HUES64 (cell line): ENCODE measurements around the gene NTM.

Experiments
- H3K27ac ChIP-seq: 2 replicates; pipeline ENCODE4 v1.7.0; 2013; ENCODE audit warnings: low read depth, low read length, inconsistent platforms
- H3K27me3 ChIP-seq: 2 replicates; pipeline ENCODE4 v1.6.1; 2013; ENCODE audit warnings: mild to moderate bottlenecking, low read length; ENCODE audit not compliant: insufficient read depth
- H3K36me3 ChIP-seq: 2 replicates; pipeline ENCODE4 v1.6.1; 2013; ENCODE audit warnings: mild to moderate bottlenecking, low read length; ENCODE audit not compliant: insufficient read depth
- H3K4me1 ChIP-seq: 2 replicates; pipeline ENCODE4 v1.6.1; 2013; ENCODE audit warnings: mild to moderate bottlenecking, low read length, moderate library complexity; ENCODE audit not compliant: insufficient read depth
- H3K4me3 ChIP-seq: 2 replicates; pipeline ENCODE4 v1.5.1; 2013; ENCODE audit warnings: mild to moderate bottlenecking, low read length, moderate library complexity
- H3K9ac ChIP-seq: 2 replicates; pipeline ENCODE4 v1.6.1; 2013; ENCODE audit warnings: mild to moderate bottlenecking, low read depth, low read length
- H3K9me3 ChIP-seq: 2 replicates; pipeline ENCODE4 v1.6.1; 2013; ENCODE audit warnings: low read depth, low read length; ENCODE audit not compliant: insufficient read depth
- WGBS: fragments of 150-250, 120-280 bp; methylation state at CpG from one replicate; pipeline ENCODE4 v1.1.7; 2013; ENCODE audit warnings: missing lambda C conversion rate; 5-methylcytosine and 5-hydroxymethylcytosine counted together

Gene NTM

DNA sequence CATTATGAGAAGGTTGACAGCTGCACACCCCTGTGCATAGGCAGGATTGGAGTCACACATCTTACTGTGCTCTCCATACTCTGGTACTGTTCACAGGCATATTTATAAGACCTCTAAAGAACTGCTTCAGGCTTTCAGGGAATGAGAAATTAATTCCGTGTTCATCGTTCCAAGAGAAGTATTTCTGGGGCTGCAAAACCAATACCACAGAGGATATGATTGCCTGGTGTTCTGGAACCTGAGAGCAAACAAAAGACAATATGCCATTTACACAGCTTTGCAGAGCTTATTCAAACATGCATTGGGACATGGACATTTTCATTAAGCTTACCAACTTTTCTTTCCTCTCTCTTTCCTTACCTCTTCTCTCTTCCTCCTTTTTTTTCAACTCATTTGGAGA lies 388.7 kb downstream of the NTM start:
- H3K27me3 ChIP-seq: no peaks in the 10 kb centered on the region
- WGBS: 98% methylated on average over 2 of the region's 2 CpGs
- H3K27ac ChIP-seq: no peak overlapping the region
- no peak overlapping the region for H3K9ac ChIP-seq
- no peaks in the 10 kb centered on the region for H3K4me1 ChIP-seq
- H3K36me3 ChIP-seq: no peaks in the 10 kb centered on the region
- H3K4me3 ChIP-seq: no peak overlapping the region
- H3K9me3 ChIP-seq: no peaks in the 10 kb centered on the region

- H3K4me3 ChIP-seq: no peak overlapping the region
- 68% methylated on average over 26 of the region's 26 CpGs for WGBS
These were observed 390.0 kb downstream of the NTM start for GRCh38 chr11:131760091-131761061.

GRCh38 chr11:131762346-131763110 lies 392.1 kb downstream of the NTM start:
- Histone ChIP-seq H3K4me3 (no peak overlapping the region), H3K27ac (no peak overlapping the region), H3K9ac (no peak overlapping the region), H3K27me3 (no peaks in the 10 kb centered on the region), H3K4me1 (no peaks in the 10 kb centered on the region), H3K9me3 (no peaks in the 10 kb centered on the region), H3K36me3 (no peaks in the 10 kb centered on the region)
- WGBS: 94% methylated on average over 17 of the region's 17 CpGs

More at GRCh38 chr11:131760091-131761061, 390.0 kb downstream of the NTM start:
- H3K4me1 ChIP-seq: no peaks in the 10 kb centered on the region
- no peak overlapping the region for H3K27ac ChIP-seq
- no peak overlapping the region for H3K9ac ChIP-seq
- no peaks in the 10 kb centered on the region for H3K36me3 ChIP-seq
- H3K27me3 ChIP-seq: no peaks in the 10 kb centered on the region
- no peaks in the 10 kb centered on the region for H3K9me3 ChIP-seq

GRCh38 chr11:131763193-131763890 lies 392.9 kb downstream of the NTM start:
- Histone ChIP-seq H3K27ac (no peak overlapping the region), H3K4me1 (no peaks in the 10 kb centered on the region), H3K9me3 (no peaks in the 10 kb centered on the region), H3K9ac (no peak overlapping the region), H3K27me3 (no peaks in the 10 kb centered on the region), H3K4me3 (no peak overlapping the region), H3K36me3 (no peaks in the 10 kb centered on the region)
- WGBS: 100% methylated on average over 1 of the region's 4 CpGs

DNA sequence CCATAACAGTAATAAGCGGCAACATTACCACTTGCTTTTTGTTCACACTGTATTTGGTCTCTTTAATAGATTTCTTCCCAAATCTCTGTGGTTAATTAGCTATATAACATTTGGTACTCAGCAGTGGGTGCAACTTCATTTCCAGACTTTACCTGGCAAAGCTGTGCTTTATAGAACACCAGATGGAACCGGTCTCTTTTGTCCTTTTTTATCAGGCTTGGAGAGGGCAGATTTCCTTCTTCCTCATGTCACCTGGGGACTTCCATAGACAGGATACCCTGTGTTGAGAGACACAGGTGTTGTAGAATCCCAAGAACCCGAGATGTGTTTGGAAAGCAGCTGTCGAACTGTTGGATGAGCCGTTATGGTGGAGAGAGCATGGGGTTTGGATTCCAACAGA lies 393.7 kb downstream of the NTM start:
- Histone ChIP-seq H3K4me3 (no peak overlapping the region), H3K27ac (no peak overlapping the region), H3K27me3 (no peaks in the 10 kb centered on the region), H3K9me3 (no peaks in the 10 kb centered on the region), H3K36me3 (no peaks in the 10 kb centered on the region), H3K4me1 (no peaks in the 10 kb centered on the region), H3K9ac (no peak overlapping the region)
- whole genome bisulfite sequencing: 97% methylated on average over 4 of the region's 5 CpGs

DNA sequence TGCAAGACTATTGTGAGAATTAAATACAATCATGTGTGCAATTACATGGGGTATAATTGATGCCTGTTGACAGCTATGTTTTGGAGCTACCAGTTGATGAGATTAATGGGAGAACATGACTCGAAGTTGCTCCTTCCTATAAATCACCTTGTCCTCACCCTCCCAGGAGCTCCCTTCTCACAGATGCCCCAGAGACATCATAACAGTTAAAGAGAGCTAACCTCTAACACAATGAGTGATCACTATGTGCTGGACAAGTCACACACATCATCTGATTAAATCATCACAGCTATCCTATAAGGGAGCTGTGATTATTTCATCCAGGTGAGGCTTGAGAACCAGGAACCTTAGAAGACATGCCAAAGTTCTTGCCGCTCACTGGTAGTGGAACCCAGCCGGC lies 394.2 kb downstream of the NTM start:
- no peaks in the 10 kb centered on the region for H3K9me3 ChIP-seq
- no peak overlapping the region for H3K27ac ChIP-seq
- no peak overlapping the region for H3K9ac ChIP-seq
- 80% methylated on average over 3 of the region's 3 CpGs for WGBS
- H3K36me3 ChIP-seq: no peaks in the 10 kb centered on the region
- no peak overlapping the region for H3K4me3 ChIP-seq
- H3K4me1 ChIP-seq: 0 out of 2 replicates have a peak, but pooled peaks cover 4% of the 10 kb centered on the region
- no peaks in the 10 kb centered on the region for H3K27me3 ChIP-seq

- WGBS: 87% methylated on average over 6 of the region's 7 CpGs
These were observed 396.2 kb downstream of the NTM start for GRCh38 chr11:131766637-131767036.

DNA sequence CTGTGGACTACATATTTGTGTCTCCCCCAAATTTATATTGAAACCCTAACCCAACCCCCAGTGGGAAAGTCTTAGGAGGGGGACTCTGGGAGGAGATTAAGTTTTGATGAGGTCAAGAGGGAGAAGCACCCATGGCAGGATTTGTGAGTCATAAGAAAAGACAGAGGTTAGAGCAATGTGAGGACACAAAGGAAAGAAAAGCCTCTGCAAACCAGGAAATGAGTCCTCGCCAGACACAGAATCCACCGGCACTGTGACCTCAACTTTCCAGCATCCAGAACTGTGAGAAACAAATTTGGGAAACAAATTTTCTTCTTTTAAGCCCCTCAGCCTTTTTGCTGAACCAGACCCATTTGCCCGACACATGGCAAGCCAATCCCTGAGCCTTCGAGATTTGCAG lies 397.0 kb downstream of the NTM start:
- no peak overlapping the region for H3K9ac ChIP-seq
- H3K27me3 ChIP-seq: no peaks in the 10 kb centered on the region
- peaks cover 17% of the 10 kb centered on the region; the same call in 1 of the 2 replicates for H3K4me1 ChIP-seq
- 94% methylated on average over 4 of the region's 4 CpGs for WGBS
- no peak overlapping the region for H3K4me3 ChIP-seq
- no peaks in the 10 kb centered on the region for H3K9me3 ChIP-seq
- no peaks in the 10 kb centered on the region for H3K36me3 ChIP-seq
- H3K27ac ChIP-seq: no peak overlapping the region

More at GRCh38 chr11:131766637-131767036, 396.2 kb downstream of the NTM start:
- Histone ChIP-seq H3K9ac (no peak overlapping the region), H3K4me3 (no peak overlapping the region), H3K4me1 (peaks cover 17% of the 10 kb centered on the region; the same call in 1 of the 2 replicates), H3K27me3 (no peaks in the 10 kb centered on the region), H3K9me3 (no peaks in the 10 kb centered on the region), H3K27ac (no peak overlapping the region), H3K36me3 (no peaks in the 10 kb centered on the region)

- WGBS: 89% methylated on average over 5 of the region's 5 CpGs
- H3K4me1 ChIP-seq: peaks cover 17% of the 10 kb centered on the region; the same call in 1 of the 2 replicates
- no peaks in the 10 kb centered on the region for H3K36me3 ChIP-seq
- no peak overlapping the region for H3K9ac ChIP-seq
- H3K9me3 ChIP-seq: no peaks in the 10 kb centered on the region
- H3K4me3 ChIP-seq: no peak overlapping the region
- no peak overlapping the region for H3K27ac ChIP-seq
- no peaks in the 10 kb centered on the region for H3K27me3 ChIP-seq
These were observed 400.4 kb downstream of the NTM start for GRCh38 chr11:131770801-131771200.

- no peaks in the 10 kb centered on the region for H3K36me3 ChIP-seq
- no peaks in the 10 kb centered on the region for H3K27me3 ChIP-seq
- WGBS: 97% methylated on average over 1 of the region's 1 CpG
- no peak overlapping the region for H3K9ac ChIP-seq
- H3K4me3 ChIP-seq: no peak overlapping the region
- H3K9me3 ChIP-seq: no peaks in the 10 kb centered on the region
- peaks cover 17% of the 10 kb centered on the region; the same call in 1 of the 2 replicates for H3K4me1 ChIP-seq
- no peak overlapping the region for H3K27ac ChIP-seq
These were observed 401.1 kb downstream of the NTM start for GRCh38 chr11:131771471-131771870.
